ENCODE results near the gene PAK5. TPM values are rescaled to one million over a fixed set of nuclear protein-coding genes. Genes with fewer than 3 reads are reported as not detected.

Gene PAK5
- total RNA-seq (0.48 TPM), polyA plus RNA-seq (0.05 TPM)

GRCh38 chr20:9838378-9839295, at the start of gene PAK5:
Gene PAK5 (minus strand): TSS chr20:9839076. CDS start chr20:9644328, 194,748 bp downstream.
- peak; percentile 71 for DNase-seq (ENCODE audit: extremely low spot score)
- WGBS = under 1% methylated on average over 57 of the region's 57 CpGs
- H3K27ac ChIP-seq (ENCODE audit: low read depth) = no peak within 1 kb of the TSS
- peak within 1 kb of the TSS; percentile 26 for H3K4me3 ChIP-seq (ENCODE audit: low read depth, low read length)
- H3K36me3 ChIP-seq (ENCODE audit: insufficient read depth) = no peaks in the 10 kb centered on the region
- no peaks in the 10 kb centered on the region for H3K4me1 ChIP-seq (ENCODE audit: insufficient read depth)

- Histone ChIP-seq H3K4me1 (ENCODE audit: insufficient read depth) (no peaks in the 10 kb centered on the region), H3K27ac (ENCODE audit: low read depth) (no peak overlapping the region), H3K36me3 (ENCODE audit: insufficient read depth) (no peaks in the 10 kb centered on the region), H3K4me3 (ENCODE audit: low read depth, low read length) (no peak overlapping the region)
- no peak for DNase-seq (ENCODE audit: extremely low spot score)
Observed at GRCh38 chr20:9887706-9888105, 48.8 kb upstream of the PAK5 start.

GRCh38 chr20:9886227-9886626, 47.4 kb upstream of the PAK5 start:
- Histone ChIP-seq H3K4me1 (ENCODE audit: insufficient read depth) (no peaks in the 10 kb centered on the region), H3K4me3 (ENCODE audit: low read depth, low read length) (no peak overlapping the region), H3K36me3 (ENCODE audit: insufficient read depth) (no peaks in the 10 kb centered on the region), H3K27ac (ENCODE audit: low read depth) (no peak overlapping the region)
- no peak for DNase-seq (ENCODE audit: extremely low spot score)
- 32% methylated on average over 1 of the region's 1 CpG for WGBS

- no peaks in the 10 kb centered on the region for H3K4me1 ChIP-seq (ENCODE audit: insufficient read depth)
Observed at GRCh38 chr20:9884666-9885065, 45.8 kb upstream of the PAK5 start.

GRCh38 chr20:9884061-9884460, 45.2 kb upstream of the PAK5 start:
- Histone ChIP-seq H3K4me1 (ENCODE audit: insufficient read depth) (no peaks in the 10 kb centered on the region), H3K27ac (ENCODE audit: low read depth) (no peak overlapping the region), H3K4me3 (ENCODE audit: low read depth, low read length) (no peak overlapping the region), H3K36me3 (ENCODE audit: insufficient read depth) (no peaks in the 10 kb centered on the region)
- WGBS = 43% methylated on average over 1 of the region's 1 CpG
- no peak for DNase-seq (ENCODE audit: extremely low spot score)

More at GRCh38 chr20:9884666-9885065, 45.8 kb upstream of the PAK5 start:
- Histone ChIP-seq H3K36me3 (ENCODE audit: insufficient read depth) (no peaks in the 10 kb centered on the region), H3K27ac (ENCODE audit: low read depth) (no peak overlapping the region), H3K4me3 (ENCODE audit: low read depth, low read length) (no peak overlapping the region)
- no peak for DNase-seq (ENCODE audit: extremely low spot score)
- 29% methylated on average over 2 of the region's 2 CpGs for WGBS

- no peak overlapping the region for H3K27ac ChIP-seq (ENCODE audit: low read depth)
- no peaks in the 10 kb centered on the region for H3K36me3 ChIP-seq (ENCODE audit: insufficient read depth)
- H3K4me3 ChIP-seq (ENCODE audit: low read depth, low read length) = no peak overlapping the region
- 43% methylated on average over 3 of the region's 3 CpGs for whole genome bisulfite sequencing
- no peaks in the 10 kb centered on the region for H3K4me1 ChIP-seq (ENCODE audit: insufficient read depth)
- DNase-seq (ENCODE audit: extremely low spot score) = no peak
Observed at GRCh38 chr20:9877932-9878495, 39.1 kb upstream of the PAK5 start.

- Histone ChIP-seq H3K4me1 (ENCODE audit: insufficient read depth) (no peaks in the 10 kb centered on the region), H3K36me3 (ENCODE audit: insufficient read depth) (no peaks in the 10 kb centered on the region), H3K4me3 (ENCODE audit: low read depth, low read length) (no peak overlapping the region), H3K27ac (ENCODE audit: low read depth) (no peak overlapping the region)
- no peak for DNase-seq (ENCODE audit: extremely low spot score)
- WGBS = 75% methylated on average over 6 of the region's 6 CpGs
Observed at GRCh38 chr20:9867196-9867980, 28.5 kb upstream of the PAK5 start.

- H3K4me1 ChIP-seq (ENCODE audit: insufficient read depth) = no peaks in the 10 kb centered on the region
- 90% methylated on average over 2 of the region's 2 CpGs for WGBS
- no peak overlapping the region for H3K4me3 ChIP-seq (ENCODE audit: low read depth, low read length)
- DNase-seq (ENCODE audit: extremely low spot score) = no peak
- H3K27ac ChIP-seq (ENCODE audit: low read depth) = no peak overlapping the region
- no peaks in the 10 kb centered on the region for H3K36me3 ChIP-seq (ENCODE audit: insufficient read depth)
Observed at GRCh38 chr20:9852566-9852965, 13.7 kb upstream of the PAK5 start.

GRCh38 chr20:9839626-9840025, 750 bp upstream of the PAK5 start:
- 74% methylated on average over 5 of the region's 5 CpGs for WGBS
- no peak overlapping the region for H3K4me3 ChIP-seq (ENCODE audit: low read depth, low read length)
- no peak for DNase-seq (ENCODE audit: extremely low spot score)
- no peak overlapping the region for H3K27ac ChIP-seq (ENCODE audit: low read depth)
- H3K4me1 ChIP-seq (ENCODE audit: insufficient read depth) = no peaks in the 10 kb centered on the region
- no peaks in the 10 kb centered on the region for H3K36me3 ChIP-seq (ENCODE audit: insufficient read depth)

- Histone ChIP-seq H3K4me1 (ENCODE audit: insufficient read depth) (no peaks in the 10 kb centered on the region), H3K4me3 (ENCODE audit: low read depth, low read length) (no peak overlapping the region), H3K27ac (ENCODE audit: low read depth) (no peak overlapping the region), H3K36me3 (ENCODE audit: insufficient read depth) (no peaks in the 10 kb centered on the region)
- 5% methylated on average over 14 of the region's 14 CpGs for WGBS
- DNase-seq (ENCODE audit: extremely low spot score) = no peak
Observed at GRCh38 chr20:9838035-9838377, 870 bp downstream of the PAK5 start.

- no peak for DNase-seq (ENCODE audit: extremely low spot score)
- H3K36me3 ChIP-seq (ENCODE audit: insufficient read depth) = no peaks in the 10 kb centered on the region
- no peak overlapping the region for H3K4me3 ChIP-seq (ENCODE audit: low read depth, low read length)
- 21% methylated on average over 7 of the region's 7 CpGs for WGBS
- H3K4me1 ChIP-seq (ENCODE audit: insufficient read depth) = no peaks in the 10 kb centered on the region
- no peak overlapping the region for H3K27ac ChIP-seq (ENCODE audit: low read depth)
Observed at GRCh38 chr20:9837634-9838033, 1.2 kb downstream of the PAK5 start.

- Histone ChIP-seq H3K4me1 (ENCODE audit: insufficient read depth) (no peaks in the 10 kb centered on the region), H3K4me3 (ENCODE audit: low read depth, low read length) (no peak overlapping the region), H3K27ac (ENCODE audit: low read depth) (no peak overlapping the region), H3K36me3 (ENCODE audit: insufficient read depth) (no peaks in the 10 kb centered on the region)
- DNase-seq (ENCODE audit: extremely low spot score) = no peak
- WGBS = 69% methylated on average over 1 of the region's 1 CpG
Observed at GRCh38 chr20:9835302-9835701, 3.6 kb downstream of the PAK5 start.

GRCh38 chr20:9831032-9831431, 7.8 kb downstream of the PAK5 start:
- Histone ChIP-seq H3K27ac (ENCODE audit: low read depth) (no peak overlapping the region), H3K4me1 (ENCODE audit: insufficient read depth) (no peaks in the 10 kb centered on the region), H3K4me3 (ENCODE audit: low read depth, low read length) (no peak overlapping the region), H3K36me3 (ENCODE audit: insufficient read depth) (no peaks in the 10 kb centered on the region)
- no peak for DNase-seq (ENCODE audit: extremely low spot score)
- 68% methylated on average over 5 of the region's 5 CpGs for WGBS

GRCh38 chr20:9829835-9830234, 9.0 kb downstream of the PAK5 start:
- H3K36me3 ChIP-seq (ENCODE audit: insufficient read depth) = no peaks in the 10 kb centered on the region
- H3K4me1 ChIP-seq (ENCODE audit: insufficient read depth) = no peaks in the 10 kb centered on the region
- DNase-seq (ENCODE audit: extremely low spot score) = no peak
- H3K4me3 ChIP-seq (ENCODE audit: low read depth, low read length) = no peak overlapping the region
- H3K27ac ChIP-seq (ENCODE audit: low read depth) = no peak overlapping the region

Data from urinary bladder (tissue), 4 donors.